Ammon's horn (tissue), 1 donor: ENCODE measurements around the gene SLC43A1.
A peak's percentile ranks its signal among the peaks of the same experiment; 100 is the strongest.
"Not testable (repeated sequence)": the region's sequence is repeated elsewhere in the genome, so short reads cannot be mapped to it uniquely, and the experiment has no call there.

Experiments used
- DNase-seq: peaks from one replicate; pipeline ENCODE4 v3.0.0-alpha.2; 2016; ENCODE audit warnings: low spot score

The SLC43A1 gene

GRCh38 chr11:57460758-57461749 is 54.4 kb downstream of the SLC43A1 start:
- no peak for DNase-seq

DNA sequence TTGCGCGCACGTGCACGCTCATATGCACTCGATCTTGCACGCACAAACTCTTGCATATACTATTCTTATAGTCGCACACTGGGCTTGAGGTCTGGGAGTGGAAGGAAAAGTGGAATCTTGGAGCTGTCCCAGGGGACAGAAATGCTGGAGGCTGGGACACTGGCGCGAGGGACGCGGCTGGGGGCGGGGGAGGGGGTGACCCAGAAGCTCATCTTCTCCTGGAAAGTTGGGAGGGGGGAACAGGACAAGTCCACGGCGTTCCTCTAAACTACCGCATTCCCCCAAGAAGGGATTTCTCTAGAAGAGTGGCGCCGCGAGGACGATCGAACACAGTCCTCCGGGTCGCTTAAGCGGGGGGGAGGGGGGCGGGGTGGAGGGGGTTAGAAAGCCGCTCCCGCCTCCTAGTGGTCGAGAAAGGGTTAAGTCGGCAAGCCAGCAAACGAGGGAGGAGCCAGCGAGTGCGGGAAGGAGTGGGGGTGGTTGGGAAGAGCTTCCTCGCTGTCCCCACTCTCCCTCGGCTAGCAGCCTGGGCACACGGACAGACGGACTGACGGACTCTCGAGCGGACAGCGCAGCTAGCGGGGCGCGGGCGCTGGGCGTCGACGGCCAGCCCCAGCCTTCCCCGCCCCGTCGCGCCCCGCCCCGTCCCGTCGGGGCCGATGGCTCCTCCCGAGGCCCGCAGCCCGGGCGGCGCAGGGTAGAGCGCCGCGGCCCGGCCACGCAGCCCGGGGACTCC is 55.3 kb downstream of the SLC43A1 start, which contains the start of gene RTN4RL2:
Gene RTN4RL2, plus strand, starts transcription at position 507 of the 736 bp plus-strand sequence. CDS start 338 bp downstream, outside the sequence.
- DNase-seq, result no peak

GRCh38 chr11:57459164-57460021 is 56.1 kb downstream of the SLC43A1 start:
- DNase-seq, result no peak

GRCh38 chr11:57458410-57459163 is 56.9 kb downstream of the SLC43A1 start:
- no peak for DNase-seq

DNA sequence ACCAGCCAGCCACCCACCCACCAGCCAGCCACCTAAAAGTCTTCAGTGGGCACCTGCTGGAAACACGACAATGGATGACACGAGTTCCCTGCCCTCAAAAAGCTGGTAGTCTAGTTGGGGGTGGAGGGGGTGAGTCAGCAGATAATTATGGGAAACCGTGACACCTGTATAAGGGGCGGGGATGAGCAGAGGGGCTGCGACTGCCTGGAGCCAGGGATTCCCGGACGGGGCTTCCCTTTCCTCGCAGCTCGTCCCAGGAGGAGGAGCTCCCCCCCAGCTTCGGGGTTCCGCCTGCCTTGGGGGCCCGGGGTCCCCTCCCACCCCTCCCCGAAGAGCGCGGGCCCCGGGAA is 57.5 kb downstream of the SLC43A1 start:
- no peak for DNase-seq

DNA sequence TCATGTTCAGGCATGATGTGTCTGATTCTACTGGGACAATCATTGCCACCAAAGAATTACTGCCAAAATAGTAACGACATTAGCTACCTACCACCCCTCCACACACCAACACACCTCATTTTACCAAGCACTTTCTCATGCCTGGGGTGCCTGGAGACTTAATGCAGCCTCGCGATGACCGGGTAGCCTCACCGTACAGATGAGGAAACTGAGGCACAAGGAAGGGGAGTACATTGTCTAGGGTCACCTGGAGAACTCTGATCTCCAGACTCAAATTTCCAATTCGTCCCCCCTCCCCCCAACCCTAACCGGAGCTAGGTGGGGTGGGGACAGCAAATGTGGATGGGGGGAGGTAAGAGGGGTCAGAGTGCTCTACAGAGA is 57.9 kb downstream of the SLC43A1 start:
- DNase-seq, result no peak

DNA sequence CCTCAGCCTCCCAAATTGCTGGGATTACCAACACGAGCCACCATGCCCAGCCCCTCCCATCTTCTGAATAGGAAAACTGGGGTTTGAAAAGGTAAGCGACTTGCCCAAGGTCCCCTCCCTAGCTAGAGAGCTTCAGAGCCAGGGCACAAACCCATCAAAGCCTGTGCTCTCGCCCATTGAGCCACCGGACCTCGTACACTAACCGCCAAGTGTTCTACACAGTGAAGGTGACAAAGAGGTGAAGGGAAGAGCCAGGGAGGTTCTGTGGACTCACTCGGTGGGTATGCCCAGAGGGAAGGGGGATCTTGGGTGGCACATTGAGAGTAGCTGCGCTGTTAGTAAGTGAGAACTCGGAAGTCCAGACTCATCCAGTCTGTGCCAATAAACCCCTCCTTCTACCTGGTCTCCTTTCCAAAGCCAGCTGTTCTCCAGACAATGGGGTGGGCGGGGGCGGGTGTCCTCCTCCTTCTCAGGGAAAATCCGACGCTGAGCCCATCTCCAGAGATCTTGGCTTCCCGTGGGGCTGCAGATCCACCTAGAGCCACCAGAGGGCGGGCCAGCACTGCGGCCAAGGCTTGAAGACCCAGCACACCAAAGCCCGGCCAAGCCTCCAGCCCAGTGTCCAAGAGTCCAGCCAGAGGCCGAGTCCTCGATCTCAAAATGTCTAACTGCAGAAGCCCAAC is 58.4 kb downstream of the SLC43A1 start:
- DNase-seq, result peak; percentile 92

GRCh38 chr11:57453543-57454177 is 61.8 kb downstream of the SLC43A1 start:
- DNase-seq, result no peak

- no peak for DNase-seq
Measured at GRCh38 chr11:57446055-57446454, 69.4 kb downstream of the SLC43A1 start.

DNA sequence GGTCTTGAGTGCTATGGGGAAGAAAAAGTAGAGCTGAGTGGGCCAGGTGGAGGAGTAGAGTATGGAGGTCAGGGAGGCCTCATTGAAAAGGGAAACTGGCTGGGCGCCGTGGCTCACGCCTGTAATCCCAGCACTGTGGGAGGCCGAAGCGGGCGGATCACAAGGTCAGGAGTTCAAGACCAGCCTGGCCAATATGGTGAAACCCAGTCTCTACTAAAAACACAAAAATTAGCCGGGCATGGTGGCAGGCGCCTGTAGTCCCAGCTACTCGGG is 70.4 kb downstream of the SLC43A1 start:
- not testable (repeated sequence) for DNase-seq

DNA sequence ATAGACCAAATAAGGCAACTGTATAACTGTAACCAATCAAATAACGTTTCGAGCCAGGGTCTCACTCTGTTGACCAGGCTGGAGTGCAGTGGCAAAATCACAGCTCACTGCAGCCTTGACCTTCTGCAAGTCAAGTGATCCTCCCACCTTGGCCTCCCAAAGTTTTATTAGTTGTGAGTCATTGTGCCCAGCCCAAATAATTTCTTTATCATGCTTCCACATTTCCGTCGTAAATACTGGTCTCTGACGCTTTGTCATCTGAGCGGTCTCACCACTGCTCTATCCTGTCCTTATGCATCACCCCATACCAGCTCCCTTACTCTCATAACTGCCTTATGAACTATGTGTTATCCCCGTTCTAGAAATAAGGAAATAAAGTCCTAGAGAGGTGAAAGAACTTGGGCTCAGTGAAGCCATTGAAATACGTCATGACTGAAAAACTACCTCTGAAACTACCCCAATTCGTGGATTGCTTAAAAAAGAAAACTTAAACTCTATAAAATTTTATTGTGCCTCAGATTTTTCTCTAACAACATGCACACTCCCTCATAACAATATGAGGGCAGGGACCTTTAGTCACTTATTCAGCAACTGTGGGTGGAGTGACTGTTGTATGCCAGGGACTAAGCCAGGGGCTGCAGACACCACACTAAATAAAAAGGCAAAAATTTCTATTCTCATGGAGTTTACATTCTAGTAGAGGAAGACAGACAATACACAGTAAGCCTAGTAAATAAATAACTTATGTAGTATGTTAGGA is 71.0 kb downstream of the SLC43A1 start:
- DNase-seq, result no peak

DNA sequence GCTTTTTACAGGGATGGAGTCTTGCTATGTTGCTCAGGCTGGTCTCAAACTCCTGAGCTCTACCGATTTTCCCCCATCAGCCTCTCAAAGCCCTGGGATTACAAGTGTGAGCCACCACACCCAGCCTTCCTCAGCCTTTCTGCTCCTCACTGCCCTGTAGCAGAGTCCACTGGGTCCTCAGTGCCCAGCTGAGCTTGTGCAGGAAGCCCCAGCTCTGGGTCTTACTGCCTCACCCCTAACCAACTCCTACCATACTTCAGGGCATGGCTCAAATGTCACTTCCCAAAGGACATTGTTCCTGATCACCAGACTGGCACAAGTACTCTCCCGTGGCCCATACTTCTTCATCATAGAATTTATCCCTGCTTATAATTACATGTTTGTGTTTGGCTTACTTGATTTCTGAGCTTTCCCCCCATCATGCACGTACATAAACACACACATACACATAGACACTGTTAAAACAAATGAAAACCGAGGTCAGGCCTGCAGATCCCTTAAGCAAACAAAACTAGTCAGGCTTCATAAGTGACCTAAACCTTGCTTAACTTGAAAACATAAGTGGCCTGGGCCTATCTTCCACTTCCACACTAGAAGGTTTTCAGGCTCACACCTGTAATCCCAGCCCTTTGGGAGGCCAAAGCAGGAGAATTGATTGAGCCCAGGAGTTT is 74.6 kb downstream of the SLC43A1 start:
- DNase-seq, result no peak

- no peak for DNase-seq
Measured at GRCh38 chr11:57439786-57440185, 75.7 kb downstream of the SLC43A1 start.

DNA sequence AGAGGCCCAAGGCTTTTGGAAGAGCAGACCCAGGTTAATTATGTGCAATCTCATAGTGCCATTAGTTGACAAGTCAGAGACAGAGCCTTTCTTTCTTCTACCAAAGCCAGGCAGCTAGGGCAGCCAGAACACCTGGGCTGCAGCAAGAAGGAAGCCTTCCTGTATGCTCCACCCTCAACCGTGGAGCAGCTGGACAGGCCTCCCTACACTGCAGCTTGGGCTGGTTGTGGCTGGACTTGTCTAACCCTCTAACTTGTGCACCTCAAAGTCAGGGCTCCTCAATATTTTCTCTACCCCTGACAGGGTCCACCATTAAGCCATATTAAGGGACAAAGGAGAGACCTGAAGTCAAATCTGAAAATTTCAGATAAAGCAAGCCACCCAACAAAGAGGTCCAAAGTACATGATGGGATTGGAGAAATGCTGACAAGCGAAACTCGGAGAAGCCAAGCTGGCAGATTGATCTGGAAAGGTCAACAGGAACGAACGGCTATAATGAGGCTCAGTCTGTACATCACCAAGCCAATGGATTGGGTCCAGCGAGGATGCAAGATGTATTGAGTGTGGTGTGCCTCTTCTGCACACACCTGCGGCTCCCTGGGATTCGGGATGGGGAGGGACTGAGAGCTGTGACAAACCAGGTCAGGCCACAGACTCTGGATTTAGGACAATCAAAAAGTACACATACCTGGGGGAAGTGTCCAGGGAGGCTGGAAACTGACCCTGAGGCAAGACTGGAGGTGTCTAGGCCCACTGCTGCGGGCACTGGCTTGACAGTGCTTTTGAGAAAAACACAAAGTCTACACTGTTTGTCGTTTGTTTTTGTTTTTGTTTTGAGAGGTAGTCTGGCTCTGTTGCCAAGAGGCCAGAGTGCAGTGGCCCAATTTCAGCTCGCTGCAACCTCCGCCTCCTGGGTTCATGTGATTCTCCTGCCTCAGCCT is 76.9 kb downstream of the SLC43A1 start:
- DNase-seq, result no peak

DNA sequence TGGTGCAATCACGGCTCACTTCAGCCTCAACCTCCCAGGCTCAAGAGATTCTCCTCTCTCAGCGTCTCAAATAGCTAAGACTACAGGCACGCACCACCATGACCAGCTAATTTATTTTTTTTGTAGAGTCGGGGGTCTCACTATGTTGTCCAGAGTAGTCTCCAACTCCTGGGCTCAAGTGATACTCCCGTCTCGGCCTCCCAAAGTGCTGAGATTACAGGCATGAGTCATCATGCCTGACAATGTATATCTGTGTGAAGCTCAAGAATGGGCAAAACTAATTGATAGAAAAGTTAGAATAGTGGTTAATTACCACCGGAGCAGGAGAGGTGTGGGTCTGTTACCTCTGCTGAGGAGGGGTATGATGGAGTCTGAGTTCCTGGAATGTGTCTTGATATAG is 79.5 kb downstream of the SLC43A1 start:
- DNase-seq, result no peak

DNA sequence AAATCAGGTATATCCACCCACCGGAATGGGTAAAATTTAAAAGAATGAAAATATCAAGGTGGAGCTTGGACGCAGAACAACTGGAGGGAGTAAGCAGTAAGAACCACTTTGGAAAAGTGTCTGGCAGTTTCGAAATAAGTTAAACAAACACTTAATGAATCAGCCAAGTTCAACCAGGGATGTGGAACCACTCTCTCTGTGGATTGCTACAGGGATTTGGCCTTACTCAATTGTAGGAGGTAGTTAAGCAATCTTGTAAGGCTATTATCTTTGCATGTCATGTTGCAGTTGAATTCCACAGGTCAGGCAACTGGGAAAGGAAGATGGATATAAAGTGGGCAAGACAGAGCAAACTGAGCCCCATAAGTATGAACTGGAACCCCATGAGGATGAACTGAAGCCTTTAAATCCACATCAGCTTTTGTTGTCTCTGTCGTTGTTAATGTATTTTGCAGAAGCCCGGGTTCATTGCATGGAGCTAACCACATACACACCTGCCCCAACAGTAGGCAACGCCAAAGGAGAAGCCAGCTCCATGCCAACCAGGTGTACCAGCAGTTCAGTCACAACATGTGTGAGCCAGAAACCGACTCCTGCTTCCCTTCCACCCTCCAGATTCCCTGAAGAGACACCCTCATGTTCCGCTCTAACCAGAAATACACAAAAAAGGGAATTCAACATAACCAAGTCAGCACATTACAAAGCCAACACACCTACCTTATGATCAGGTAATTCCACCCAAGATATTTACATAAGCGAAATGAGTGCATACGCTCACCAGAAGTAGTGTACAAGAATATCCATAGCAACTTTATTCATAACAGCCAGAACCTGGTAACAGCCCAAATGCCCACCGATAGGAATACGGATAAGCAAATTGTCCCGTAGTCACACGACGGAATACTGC is 80.6 kb downstream of the SLC43A1 start:
- DNase-seq, result no peak
